BE2C (cell line): ENCODE data around the gene ENGASE.
"Not testable (repeated sequence)": the region's sequence is repeated elsewhere in the genome, so short reads cannot be mapped to it uniquely, and the experiment has no call there.

Experiments used
- DNase-seq: peaks from one replicate; pipeline ENCODE4 v3.0.0-alpha.2; 2020
- H3K27me3 ChIP-seq: fragments of 250-450 bp; sonication (Bioruptor Pico); 2 replicates; pipeline ENCODE4 v1.5.1; 2020; ENCODE audit warnings: mild to moderate bottlenecking
- H3K36me3 ChIP-seq: fragments of 250-450 bp; sonication (Bioruptor Pico); 2 replicates; pipeline ENCODE4 v1.5.1; 2020; ENCODE audit warnings: mild to moderate bottlenecking
- H3K4me1 ChIP-seq: fragments of 250-450 bp; sonication (Bioruptor Pico); 2 replicates; pipeline ENCODE4 v1.5.1; 2020
- H3K4me3 ChIP-seq: 2 replicates; pipeline ENCODE4 v1.5.1; 2011; ENCODE audit warnings: low read depth, low read length
- H3K9me3 ChIP-seq: fragments of 250-450 bp; sonication (Bioruptor Pico); 2 replicates; pipeline ENCODE4 v1.5.1; 2020
- CTCF ChIP-seq: IDR thresholded peaks from 2 replicates; pipeline ENCODE4 v1.5.1; 2012; ENCODE audit warnings: mild to moderate bottlenecking, low read depth, low read length

ENGASE gene

GRCh38 chr17:79027925-79028491, 46.6 kb upstream of the ENGASE start:
- Histone ChIP-seq H3K9me3 (no peaks in the 10 kb centered on the region), H3K27me3 (peaks cover 18% of the 10 kb centered on the region), H3K4me3 (peak overlapping the region; percentile 39), H3K4me1 (peaks cover 20% of the 10 kb centered on the region), H3K36me3 (no peaks in the 10 kb centered on the region)
- peak; percentile 56 for DNase-seq
- TF ChIP-seq CTCF, result no peak

- no peaks in the 10 kb centered on the region for H3K36me3 ChIP-seq
- peaks cover 17% of the 10 kb centered on the region for H3K27me3 ChIP-seq
- TF ChIP-seq CTCF, result peak; percentile 36
- DNase-seq, result no peak
- H3K4me3 ChIP-seq, result no peak overlapping the region
- no peaks in the 10 kb centered on the region for H3K9me3 ChIP-seq
- H3K4me1 ChIP-seq, result peaks cover 20% of the 10 kb centered on the region
Observed at GRCh38 chr17:79028496-79029326, 45.9 kb upstream of the ENGASE start.

GRCh38 chr17:79029327-79030009, 45.2 kb upstream of the ENGASE start:
- no peak overlapping the region for H3K4me3 ChIP-seq
- TF ChIP-seq CTCF, result no peak
- H3K36me3 ChIP-seq, result no peaks in the 10 kb centered on the region
- H3K27me3 ChIP-seq, result peaks cover 10% of the 10 kb centered on the region
- no peaks in the 10 kb centered on the region for H3K9me3 ChIP-seq
- H3K4me1 ChIP-seq, result peaks cover 20% of the 10 kb centered on the region
- DNase-seq, result no peak

GRCh38 chr17:79030636-79031035, 44.0 kb upstream of the ENGASE start:
- H3K36me3 ChIP-seq, H3K4me3 ChIP-seq, H3K9me3 ChIP-seq, DNase-seq, H3K27me3 ChIP-seq: not testable (repeated sequence)
- peaks cover 20% of the 10 kb centered on the region for H3K4me1 ChIP-seq

- H3K36me3 ChIP-seq, result no peaks in the 10 kb centered on the region
- no peak for TF ChIP-seq CTCF
- DNase-seq, result no peak
- peaks cover 14% of the 10 kb centered on the region for H3K4me1 ChIP-seq
- H3K4me3 ChIP-seq, result no peak overlapping the region
- H3K9me3 ChIP-seq, result no peaks in the 10 kb centered on the region
- H3K27me3 ChIP-seq, result no peaks in the 10 kb centered on the region
Observed at GRCh38 chr17:79031996-79032875, 42.4 kb upstream of the ENGASE start.

- Histone ChIP-seq H3K4me3 (no peak overlapping the region), H3K9me3 (no peaks in the 10 kb centered on the region), H3K4me1 (peaks cover 5% of the 10 kb centered on the region), H3K36me3 (no peaks in the 10 kb centered on the region), H3K27me3 (no peaks in the 10 kb centered on the region)
- no peak for DNase-seq
- no peak for TF ChIP-seq CTCF
Observed at GRCh38 chr17:79033046-79033616, 41.5 kb upstream of the ENGASE start.
